Tibial nerve (tissue), 4 donors: ENCODE measurements around the gene BGN.

Experiments used
- CTCF ChIP-seq, 5 experiments: fragments of 200-600 bp in 3 of 5; fragments of 450-650 bp in 2 of 5; sonication (generic) in 3 of 5; IDR thresholded peaks; one replicate each; pipeline ENCODE4 v1.5.1; 2016 to 2019; ENCODE audit warnings: antibody characterized with exemption in 5 of 5, mild to moderate bottlenecking in 3 of 5, moderate library complexity in 2 of 5
- EP300 ChIP-seq, 2 donors: sonication (generic); formaldehyde crosslinking; IDR thresholded peaks; one replicate each; pipeline ENCODE4 v1.6.1; 2017; ENCODE audit warnings: antibody characterized with exemption in 2 of 2, mild to moderate bottlenecking in 1 of 2
- POLR2A ChIP-seq, 2 donors: fragments of 450-650 bp; IDR thresholded peaks; one replicate each; pipeline ENCODE4 v1.6.1; 2017; ENCODE audit warnings: antibody characterized with exemption in 2 of 2, mild to moderate bottlenecking in 2 of 2, moderate library complexity in 2 of 2

- TF ChIP-seq CTCF (IDR thresholded peaks at IDR 0.05): no peak
- TF ChIP-seq POLR2A (IDR thresholded peaks at IDR 0.05): no peak
- no peak for TF ChIP-seq EP300 (IDR thresholded peaks at IDR 0.05)
These were observed 21.3 kb downstream of the BGN start for GRCh38 chrX:153516073-153516472.
